WTC11 (cell line): ENCODE data around the gene TCTN3. TPM values are rescaled to one million over a fixed set of nuclear protein-coding genes. Genes with fewer than 3 reads are reported as not detected.

Source experiments
- ATAC-seq: fragments of 200-7000 bp; cut with Tn5 transposase; 2 replicates; pipeline ENCODE4 v1.10.0; 2021; ENCODE audit warnings: mild to moderate bottlenecking, moderate library complexity
- CTCF ChIA-PET: fragments of 300-600 bp; sonication (Branson Sonifier 250); formaldehyde crosslinking; loops from one replicate; lab custom pipeline; 2021; ENCODE audit warnings: antibody characterized with exemption; lab: Charles Lee
- POLR2A ChIA-PET: fragments of 350-600 bp; sonication (Branson Sonifier 250); formaldehyde crosslinking; loops from one replicate; lab custom pipeline; 2021; ENCODE audit warnings: antibody characterized with exemption; lab: Charles Lee
- DNase-seq: peaks from one replicate; pipeline ENCODE4 v3.0.0; 2021; ENCODE audit warnings: low spot score
- H3K27ac Mint-ChIP-seq: 2 replicates; pipeline ENCODE4 v1.8.0; 2021; ENCODE audit warnings: mixed read lengths
- H3K27me3 Mint-ChIP-seq: 2 replicates; pipeline ENCODE4 v1.8.0; 2021; ENCODE audit warnings: low read depth, mild to moderate bottlenecking, moderate library complexity, mixed read lengths
- H3K36me3 Mint-ChIP-seq: 2 replicates; pipeline ENCODE4 v1.8.0; 2021; ENCODE audit warnings: mixed read lengths
- H3K4me1 Mint-ChIP-seq: 2 replicates; pipeline ENCODE4 v1.8.0; 2022; ENCODE audit warnings: mixed read lengths
- H3K4me3 Mint-ChIP-seq: 2 replicates; pipeline ENCODE4 v1.8.0; 2021; ENCODE audit warnings: mild to moderate bottlenecking, moderate library complexity, mixed read lengths
- H3K9me3 Mint-ChIP-seq: 2 replicates; pipeline ENCODE4 v1.8.0; 2021; ENCODE audit warnings: mixed read lengths
- AR ChIP-seq: fragments of 250-450 bp; sonication (Bioruptor Pico); IDR thresholded peaks from 2 replicates; pipeline ENCODE4 v1.9.0; 2021; ENCODE audit warnings: mild to moderate bottlenecking
- EMX1 ChIP-seq: fragments of 250-450 bp; sonication (Bioruptor Pico); IDR thresholded peaks from 2 replicates; pipeline ENCODE4 v1.8.0; 2021; ENCODE audit warnings: mild to moderate bottlenecking
- FOXJ3 ChIP-seq: sonication (generic); formaldehyde crosslinking; IDR thresholded peaks from 2 replicates; pipeline ENCODE4 v1.9.0; 2021; ENCODE audit warnings: missing genetic modification reagents, mild to moderate bottlenecking, borderline replicate concordance
- HMGXB4 ChIP-seq: sonication (generic); formaldehyde crosslinking; IDR thresholded peaks from 2 replicates; pipeline ENCODE4 v1.8.1; 2023; ENCODE audit warnings: mild to moderate bottlenecking, moderate library complexity, missing genetic modification reagents
- IRF2 ChIP-seq: sonication (generic); formaldehyde crosslinking; IDR thresholded peaks from 2 replicates; pipeline ENCODE4 v1.8.0; 2022; ENCODE audit warnings: low read depth, missing genetic modification reagents, borderline replicate concordance
- MYBL2 ChIP-seq: sonication (generic); formaldehyde crosslinking; IDR thresholded peaks from 2 replicates; pipeline ENCODE4 v1.8.1; 2023; ENCODE audit warnings: mild to moderate bottlenecking, moderate library complexity, missing genetic modification reagents
- PRRX2 ChIP-seq: fragments of 250-450 bp; sonication (Bioruptor Pico); IDR thresholded peaks from 2 replicates; pipeline ENCODE4 v1.8.0; 2021; ENCODE audit warnings: mild to moderate bottlenecking
- RELA ChIP-seq: sonication (generic); formaldehyde crosslinking; IDR thresholded peaks from 2 replicates; pipeline ENCODE4 v1.8.1; 2022; ENCODE audit warnings: missing genetic modification reagents, mild to moderate bottlenecking, borderline replicate concordance
- USF1 ChIP-seq: sonication (generic); formaldehyde crosslinking; IDR thresholded peaks from 2 replicates; pipeline ENCODE4 v1.8.0; 2022; ENCODE audit warnings: mild to moderate bottlenecking, missing genetic modification reagents
- ZNF219 ChIP-seq: sonication (generic); formaldehyde crosslinking; IDR thresholded peaks from 2 replicates; pipeline ENCODE4 v1.8.0; 2023; ENCODE audit warnings: missing genetic modification reagents, mild to moderate bottlenecking, borderline replicate concordance
- total RNA-seq: library from RNA; stranded (reverse); gene quantifications from 3 replicates; pipeline ENCODE4 v1.2.3, GENCODE V29; 2021

The TCTN3 gene
- total RNA-seq, 1 experiment from 2014 or later: 26.4 TPM

DNA sequence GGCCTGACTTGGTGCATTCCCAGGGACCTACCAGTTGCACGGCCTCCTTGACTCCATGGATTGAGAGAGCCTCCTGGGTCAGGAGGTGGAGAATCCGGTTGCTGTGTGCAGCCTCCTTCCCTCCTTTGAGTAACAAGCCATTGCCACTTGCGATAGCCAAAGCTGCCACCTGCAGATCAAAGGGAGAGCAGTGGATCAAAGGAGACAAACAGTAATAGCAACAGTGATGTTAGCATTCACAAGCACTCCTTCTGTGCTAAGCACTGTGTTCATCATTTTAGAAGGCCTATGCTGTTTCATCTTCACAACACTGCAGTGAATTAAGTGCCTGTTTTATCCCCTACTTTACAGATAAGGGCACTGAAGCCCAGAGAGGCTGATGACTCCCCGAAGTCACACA is 77.3 kb downstream of the TCTN3 start:
- CTCF ChIA-PET: interaction anchor here (1.7 kb wide), 1 partner anchor 242 kb away, joined by 4 read pairs; no protein-coding TSS in a partner anchor
- ATAC-seq (no peak), DNase-seq (no peak)
- no peak overlapping the region for H3K27ac Mint-ChIP-seq
- H3K9me3 Mint-ChIP-seq: no peaks in the 10 kb centered on the region
- H3K4me1 Mint-ChIP-seq: no peaks in the 10 kb centered on the region
- H3K4me3 Mint-ChIP-seq: no peak overlapping the region
- H3K36me3 Mint-ChIP-seq: peaks cover 82% of the 10 kb centered on the region
- H3K27me3 Mint-ChIP-seq: no peaks in the 10 kb centered on the region
- POLR2A ChIA-PET: no interaction called here
- no peak for TF ChIP-seq RELA
- TF ChIP-seq EMX1: no peak
- TF ChIP-seq ZNF219 (CRISPR knock-in tag): no peak
- no peak for TF ChIP-seq PRRX2 (CRISPR knock-in tag)
- no peak for TF ChIP-seq AR
- TF ChIP-seq USF1 (CRISPR knock-in tag): no peak
- TF ChIP-seq FOXJ3 (CRISPR knock-in tag): no peak
- TF ChIP-seq HMGXB4 (CRISPR knock-in tag): no peak
- no peak for TF ChIP-seq IRF2 (CRISPR knock-in tag)
- no peak for TF ChIP-seq MYBL2 (CRISPR knock-in tag)

Other genes with a start within 250 kb of the TCTN3 start
- 33.8 to 39.9 TPM (median 34.3 TPM) in 3 replicates for gene SORBS1, start 132.6 kb downstream of the TCTN3 start, total RNA-seq
- gene ALDH18A1, start 37.2 kb downstream of the TCTN3 start, total RNA-seq: 105 to 115 TPM (median 107 TPM) in 3 replicates
- gene ENTPD1, start 62.2 kb upstream of the TCTN3 start, total RNA-seq: 1.9 to 2.8 TPM (median 2.3 TPM) in 3 replicates
- gene CC2D2B, start 214.0 kb upstream of the TCTN3 start, total RNA-seq: 0.20 to 0.32 TPM (median 0.25 TPM) in 3 replicates